ENCODE measurements around the gene ACCS.

ACCS gene

DNA sequence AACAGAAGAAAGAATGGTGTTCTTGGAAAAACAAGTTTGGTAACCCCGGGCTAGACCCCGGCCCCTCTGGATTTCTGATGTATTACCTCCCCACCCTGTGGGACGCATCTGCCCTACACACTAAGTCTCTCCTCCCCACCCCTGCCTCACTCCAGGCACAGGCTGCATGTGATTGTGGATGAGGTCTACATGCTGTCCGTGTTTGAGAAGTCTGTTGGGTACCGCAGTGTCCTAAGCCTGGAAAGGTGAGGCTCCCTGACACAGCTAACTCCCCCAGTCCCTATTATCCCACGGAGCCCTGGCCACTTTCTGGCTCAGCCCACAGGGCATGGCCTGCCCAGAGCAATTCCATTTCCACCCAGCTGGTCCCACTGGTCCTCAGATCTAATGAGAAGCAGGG, 13.3 kb downstream of the ACCS start:
- peaks cover 76% of the 10 kb centered on the region for H3K36me3 ChIP-seq (ENCODE audit: insufficient read depth, insufficient read length, low read length)
- H3K4me1 ChIP-seq (ENCODE audit: insufficient read depth, insufficient read length) = no peaks in the 10 kb centered on the region
- no peaks in the 10 kb centered on the region for H3K27me3 ChIP-seq (ENCODE audit: insufficient read depth, insufficient read length)
- DNase-seq (ENCODE audit: low read depth, low spot score) = no peak
- H3K4me3 ChIP-seq (ENCODE audit: insufficient read length, low read depth) = no peak overlapping the region
- H3K9me3 ChIP-seq (ENCODE audit: insufficient read depth, low read length) = peaks cover 2% of the 10 kb centered on the region; the same call in 1 of the 2 replicates
- TF ChIP-seq YY1 (IDR thresholded peaks at IDR 0.05; ENCODE audit: insufficient read depth, insufficient read length) (no peak), ZNF274 (IDR thresholded peaks at IDR 0.05; ENCODE audit: low read depth, low read length) (no peak), SUZ12 (IDR thresholded peaks at IDR 0.05; ENCODE audit: extremely low read depth, insufficient read depth, insufficient read length) (no peak)
- H3K9ac ChIP-seq (ENCODE audit: insufficient read length, low read depth) = no peak overlapping the region

DNA sequence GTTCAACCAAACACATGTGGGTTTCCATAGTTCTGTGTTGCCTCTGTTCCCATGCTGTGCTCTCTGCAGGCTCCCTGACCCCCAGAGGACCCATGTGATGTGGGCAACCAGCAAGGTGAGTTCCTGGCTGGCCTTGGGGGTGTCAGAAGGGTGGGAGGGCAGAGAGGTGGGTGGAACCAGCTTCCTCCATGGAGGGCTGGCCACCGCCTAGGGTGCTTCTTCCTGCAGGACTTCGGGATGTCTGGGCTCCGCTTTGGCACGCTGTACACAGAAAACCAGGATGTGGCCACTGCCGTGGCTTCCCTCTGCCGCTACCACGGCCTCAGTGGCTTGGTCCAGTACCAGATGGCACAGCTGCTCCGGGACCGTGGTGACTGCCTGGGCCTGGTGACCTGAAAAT, 14.9 kb downstream of the ACCS start:
- no peak for DNase-seq (ENCODE audit: low read depth, low spot score)
- TF ChIP-seq SUZ12 (IDR thresholded peaks at IDR 0.05; ENCODE audit: extremely low read depth, insufficient read depth, insufficient read length) (no peak), ZNF274 (IDR thresholded peaks at IDR 0.05; ENCODE audit: low read depth, low read length) (no peak), YY1 (IDR thresholded peaks at IDR 0.05; ENCODE audit: insufficient read depth, insufficient read length) (no peak)
- Histone ChIP-seq H3K27me3 (ENCODE audit: insufficient read depth, insufficient read length) (no peaks in the 10 kb centered on the region), H3K4me1 (ENCODE audit: insufficient read depth, insufficient read length) (no peaks in the 10 kb centered on the region), H3K9ac (ENCODE audit: insufficient read length, low read depth) (no peak overlapping the region), H3K36me3 (ENCODE audit: insufficient read depth, insufficient read length, low read length) (peaks cover 67% of the 10 kb centered on the region), H3K4me3 (ENCODE audit: insufficient read length, low read depth) (no peak overlapping the region), H3K9me3 (ENCODE audit: insufficient read depth, low read length) (peaks cover 16% of the 10 kb centered on the region; the same call in 1 of the 2 replicates)

DNA sequence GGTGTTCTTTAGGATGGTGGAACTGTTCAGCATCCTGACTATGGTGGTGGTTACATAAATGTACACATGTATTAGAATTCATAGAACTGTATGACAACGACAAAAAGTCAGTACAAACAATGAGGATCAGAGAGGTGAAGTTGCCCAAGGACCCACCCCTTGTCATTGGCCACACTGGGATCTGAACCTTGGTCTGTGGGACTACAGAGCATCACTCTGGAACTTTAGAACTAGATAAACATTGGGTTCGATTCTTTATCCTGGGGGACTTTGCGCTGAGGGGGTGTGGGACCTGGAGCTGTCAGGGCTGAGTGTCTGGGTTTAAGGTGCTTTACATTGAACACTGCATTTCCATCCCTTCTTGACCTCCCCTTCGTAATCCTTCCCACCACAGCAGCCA, 16.6 kb downstream of the ACCS start:
- H3K9ac ChIP-seq (ENCODE audit: insufficient read length, low read depth) = no peak overlapping the region
- no peak for DNase-seq (ENCODE audit: low read depth, low spot score)
- no peak for TF ChIP-seq ZNF274 (IDR thresholded peaks at IDR 0.05; ENCODE audit: low read depth, low read length)
- TF ChIP-seq YY1 (IDR thresholded peaks at IDR 0.05; ENCODE audit: insufficient read depth, insufficient read length) = no peak
- H3K4me3 ChIP-seq (ENCODE audit: insufficient read length, low read depth) = no peak overlapping the region
- peaks cover 67% of the 10 kb centered on the region for H3K36me3 ChIP-seq (ENCODE audit: insufficient read depth, insufficient read length, low read length)
- no peaks in the 10 kb centered on the region for H3K4me1 ChIP-seq (ENCODE audit: insufficient read depth, insufficient read length)
- peaks cover 22% of the 10 kb centered on the region; the same call in 1 of the 2 replicates for H3K9me3 ChIP-seq (ENCODE audit: insufficient read depth, low read length)
- no peaks in the 10 kb centered on the region for H3K27me3 ChIP-seq (ENCODE audit: insufficient read depth, insufficient read length)

DNA sequence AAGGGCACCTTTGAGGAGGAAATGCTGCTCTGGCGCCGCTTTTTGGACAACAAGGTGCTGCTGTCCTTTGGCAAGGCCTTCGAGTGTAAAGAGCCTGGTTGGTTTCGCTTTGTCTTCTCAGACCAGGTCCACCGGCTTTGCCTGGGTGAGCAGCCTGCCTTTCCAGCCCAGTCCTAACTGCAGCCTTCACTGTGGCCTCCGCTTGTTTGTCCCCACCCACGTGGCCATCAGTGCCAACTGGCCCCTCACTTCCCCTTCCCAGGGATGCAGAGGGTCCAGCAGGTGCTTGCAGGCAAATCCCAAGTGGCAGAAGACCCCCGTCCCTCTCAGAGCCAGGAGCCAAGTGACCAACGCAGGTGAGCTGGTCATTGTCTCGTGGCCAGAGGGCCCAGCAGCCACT, 17.4 kb downstream of the ACCS start:
- Histone ChIP-seq H3K4me1 (ENCODE audit: insufficient read depth, insufficient read length) (no peaks in the 10 kb centered on the region), H3K27me3 (ENCODE audit: insufficient read depth, insufficient read length) (no peaks in the 10 kb centered on the region), H3K4me3 (ENCODE audit: insufficient read length, low read depth) (no peak overlapping the region), H3K36me3 (ENCODE audit: insufficient read depth, insufficient read length, low read length) (peaks cover 64% of the 10 kb centered on the region), H3K9me3 (ENCODE audit: insufficient read depth, low read length) (peaks cover 24% of the 10 kb centered on the region), H3K9ac (ENCODE audit: insufficient read length, low read depth) (no peak overlapping the region)
- DNase-seq (ENCODE audit: low read depth, low spot score) = no peak
- TF ChIP-seq SUZ12 (IDR thresholded peaks at IDR 0.05; ENCODE audit: extremely low read depth, insufficient read depth, insufficient read length) (no peak), YY1 (IDR thresholded peaks at IDR 0.05; ENCODE audit: insufficient read depth, insufficient read length) (no peak), ZNF274 (IDR thresholded peaks at IDR 0.05; ENCODE audit: low read depth, low read length) (no peak)

DNA sequence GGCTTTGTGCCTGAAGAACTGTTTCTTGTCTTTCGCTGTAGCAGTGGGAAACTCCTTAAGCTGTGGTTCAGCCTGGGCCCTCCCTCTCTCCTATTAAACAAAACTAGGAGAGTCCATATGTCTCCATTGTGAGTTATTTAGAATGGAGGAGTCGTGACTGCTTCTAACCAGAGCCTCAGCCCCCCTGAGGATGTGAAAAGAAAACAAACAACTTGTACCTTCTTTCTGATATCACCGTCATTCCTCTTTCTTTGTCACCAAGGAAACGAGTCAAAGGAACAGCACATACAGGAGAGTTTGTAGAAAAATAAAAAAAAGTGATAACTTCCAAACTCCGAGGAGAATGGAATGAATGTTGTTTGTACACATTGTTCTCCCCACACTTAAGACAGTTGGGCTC, 17.8 kb downstream of the ACCS start:
- Histone ChIP-seq H3K9ac (ENCODE audit: insufficient read length, low read depth) (no peak overlapping the region), H3K27me3 (ENCODE audit: insufficient read depth, insufficient read length) (no peaks in the 10 kb centered on the region), H3K9me3 (ENCODE audit: insufficient read depth, low read length) (peaks cover 29% of the 10 kb centered on the region), H3K4me1 (ENCODE audit: insufficient read depth, insufficient read length) (no peaks in the 10 kb centered on the region), H3K4me3 (ENCODE audit: insufficient read length, low read depth) (no peak overlapping the region), H3K36me3 (ENCODE audit: insufficient read depth, insufficient read length, low read length) (peaks cover 66% of the 10 kb centered on the region)
- DNase-seq (ENCODE audit: low read depth, low spot score) = no peak
- no peak for TF ChIP-seq YY1 (IDR thresholded peaks at IDR 0.05; ENCODE audit: insufficient read depth, insufficient read length)
- no peak for TF ChIP-seq ZNF274 (IDR thresholded peaks at IDR 0.05; ENCODE audit: low read depth, low read length)
- no peak for TF ChIP-seq SUZ12 (IDR thresholded peaks at IDR 0.05; ENCODE audit: extremely low read depth, insufficient read depth, insufficient read length)

DNA sequence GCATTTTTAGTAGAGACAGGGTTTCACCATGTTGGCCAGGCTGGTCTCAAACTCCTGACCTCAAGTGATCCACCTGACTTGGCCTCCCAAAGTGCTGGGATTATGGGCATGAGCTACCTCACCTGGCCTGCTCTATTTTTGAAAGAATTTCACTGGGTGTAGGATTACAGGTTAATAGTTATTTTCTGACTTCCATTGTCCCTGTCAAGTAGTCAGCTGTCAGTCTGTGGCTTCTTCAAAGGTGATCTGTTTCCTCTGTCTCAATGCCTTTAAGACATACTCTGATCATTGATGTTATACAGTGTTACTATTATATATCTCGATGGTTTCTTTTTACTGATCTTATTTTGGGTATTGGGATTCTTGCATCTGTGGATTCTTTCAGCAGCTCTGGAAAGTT, 19.3 kb downstream of the ACCS start:
- no peak overlapping the region for H3K4me3 ChIP-seq (ENCODE audit: insufficient read length, low read depth)
- TF ChIP-seq YY1 (IDR thresholded peaks at IDR 0.05; ENCODE audit: insufficient read depth, insufficient read length) (no peak), ZNF274 (IDR thresholded peaks at IDR 0.05; ENCODE audit: low read depth, low read length) (no peak)
- H3K9ac ChIP-seq (ENCODE audit: insufficient read length, low read depth) = no peak overlapping the region
- no peaks in the 10 kb centered on the region for H3K27me3 ChIP-seq (ENCODE audit: insufficient read depth, insufficient read length)
- H3K36me3 ChIP-seq (ENCODE audit: insufficient read depth, insufficient read length, low read length) = peaks cover 61% of the 10 kb centered on the region
- no peaks in the 10 kb centered on the region for H3K4me1 ChIP-seq (ENCODE audit: insufficient read depth, insufficient read length)
- no peak for DNase-seq (ENCODE audit: low read depth, low spot score)
- peaks cover 41% of the 10 kb centered on the region for H3K9me3 ChIP-seq (ENCODE audit: insufficient read depth, low read length)

DNA sequence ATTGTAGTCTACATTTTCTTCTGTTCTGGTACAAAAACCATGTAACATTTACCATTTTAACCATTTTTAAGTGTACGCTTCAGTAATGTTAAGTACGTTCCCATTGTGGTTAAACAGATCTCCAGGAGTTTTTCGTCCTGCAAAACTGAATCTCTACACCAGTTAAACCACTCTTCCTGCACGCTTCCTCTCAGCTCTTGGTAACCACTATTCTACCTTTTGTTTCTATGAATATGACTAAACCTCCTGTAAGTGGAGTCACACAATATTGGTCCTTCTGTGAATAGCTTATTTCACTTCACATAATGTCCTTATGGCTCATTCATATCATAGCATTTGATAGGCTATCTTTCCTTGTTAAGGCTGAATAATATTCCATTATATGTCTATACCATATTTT, 22.3 kb downstream of the ACCS start:
- H3K4me3 ChIP-seq (ENCODE audit: insufficient read length, low read depth) = no peak overlapping the region
- no peaks in the 10 kb centered on the region for H3K27me3 ChIP-seq (ENCODE audit: insufficient read depth, insufficient read length)
- DNase-seq (ENCODE audit: low read depth, low spot score) = no peak

DNA sequence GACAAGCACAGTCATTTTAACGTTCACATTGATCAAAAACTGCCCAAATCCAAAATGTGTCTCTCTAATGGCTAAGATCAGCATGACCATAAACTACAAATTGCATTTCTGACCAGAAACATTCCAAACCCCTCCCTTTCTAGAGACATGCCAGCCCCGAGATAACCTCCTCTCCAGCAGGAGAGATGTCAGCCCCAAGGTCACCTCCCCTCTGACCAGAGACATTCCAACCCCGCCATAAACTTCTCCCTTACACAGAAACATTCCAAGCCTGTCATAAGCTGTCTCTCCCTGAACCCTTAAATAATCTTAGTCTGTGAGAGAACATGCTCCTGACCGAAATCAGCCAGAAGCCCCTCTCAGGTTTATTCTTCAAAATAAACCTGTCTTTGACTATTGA, 22.8 kb downstream of the ACCS start:
- H3K9me3 ChIP-seq (ENCODE audit: insufficient read depth, low read length) = peaks cover 41% of the 10 kb centered on the region
- H3K9ac ChIP-seq (ENCODE audit: insufficient read length, low read depth) = no peak overlapping the region
- H3K27me3 ChIP-seq (ENCODE audit: insufficient read depth, insufficient read length) = no peaks in the 10 kb centered on the region
- DNase-seq (ENCODE audit: low read depth, low spot score) = no peak
- H3K36me3 ChIP-seq (ENCODE audit: insufficient read depth, insufficient read length, low read length) = peaks cover 32% of the 10 kb centered on the region
- H3K4me1 ChIP-seq (ENCODE audit: insufficient read depth, insufficient read length) = no peaks in the 10 kb centered on the region
- TF ChIP-seq ZNF274 (IDR thresholded peaks at IDR 0.05; ENCODE audit: low read depth, low read length) = no peak
- no peak for TF ChIP-seq YY1 (IDR thresholded peaks at IDR 0.05; ENCODE audit: insufficient read depth, insufficient read length)
- no peak for TF ChIP-seq SUZ12 (IDR thresholded peaks at IDR 0.05; ENCODE audit: extremely low read depth, insufficient read depth, insufficient read length)
- no peak overlapping the region for H3K4me3 ChIP-seq (ENCODE audit: insufficient read length, low read depth)

More for the DNA sequence above, 22.3 kb downstream of the ACCS start:
- peaks cover 37% of the 10 kb centered on the region for H3K36me3 ChIP-seq (ENCODE audit: insufficient read depth, insufficient read length, low read length)
- H3K9ac ChIP-seq (ENCODE audit: insufficient read length, low read depth) = no peak overlapping the region
- H3K9me3 ChIP-seq (ENCODE audit: insufficient read depth, low read length) = peaks cover 41% of the 10 kb centered on the region
- TF ChIP-seq SUZ12 (IDR thresholded peaks at IDR 0.05; ENCODE audit: extremely low read depth, insufficient read depth, insufficient read length) = no peak
- no peak for TF ChIP-seq ZNF274 (IDR thresholded peaks at IDR 0.05; ENCODE audit: low read depth, low read length)
- no peak for TF ChIP-seq YY1 (IDR thresholded peaks at IDR 0.05; ENCODE audit: insufficient read depth, insufficient read length)
- no peaks in the 10 kb centered on the region for H3K4me1 ChIP-seq (ENCODE audit: insufficient read depth, insufficient read length)

Data from NT2/D1 (cell line).